ENCODE results near the gene RNU6-1.

The RNU6-1 gene

GRCh38 chr15:67857220-67857619, 17.4 kb upstream of the RNU6-1 start:
- DNase-seq (ENCODE audit: low spot score) = no peak

GRCh38 chr15:67855842-67856241, 16.0 kb upstream of the RNU6-1 start:
- DNase-seq (ENCODE audit: low spot score) = no peak

- no peak for DNase-seq (ENCODE audit: low spot score)
Observed at GRCh38 chr15:67854358-67854757, 14.5 kb upstream of the RNU6-1 start.

- DNase-seq (ENCODE audit: low spot score) = no peak
Observed at GRCh38 chr15:67853454-67853853, 13.6 kb upstream of the RNU6-1 start.

- no peak for DNase-seq (ENCODE audit: low spot score)
Observed at GRCh38 chr15:67852418-67852817, 12.6 kb upstream of the RNU6-1 start.

- no peak for DNase-seq (ENCODE audit: low spot score)
Observed at GRCh38 chr15:67850994-67851571, 11.2 kb upstream of the RNU6-1 start.

GRCh38 chr15:67850336-67850735, 10.5 kb upstream of the RNU6-1 start:
- DNase-seq (ENCODE audit: low spot score) = no peak

- DNase-seq (ENCODE audit: low spot score) = no peak
Observed at GRCh38 chr15:67849538-67849937, 9.7 kb upstream of the RNU6-1 start.

- no peak for DNase-seq (ENCODE audit: low spot score)
Observed at GRCh38 chr15:67845974-67846373, 6.1 kb upstream of the RNU6-1 start.

- no peak for DNase-seq (ENCODE audit: low spot score)
Observed at GRCh38 chr15:67843571-67844387, 3.9 kb upstream of the RNU6-1 start.

- DNase-seq (ENCODE audit: low spot score) = no peak
Observed at GRCh38 chr15:67843092-67843501, 3.3 kb upstream of the RNU6-1 start.

GRCh38 chr15:67841513-67841762, 1.6 kb upstream of the RNU6-1 start:
- DNase-seq (ENCODE audit: low spot score) = no peak

- no peak for DNase-seq (ENCODE audit: low spot score)
Observed at GRCh38 chr15:67840749-67841512, 1.1 kb upstream of the RNU6-1 start.

GRCh38 chr15:67839499-67839928, 331 bp downstream of the RNU6-1 start:
- DNase-seq (ENCODE audit: low spot score) = peak; percentile 44

GRCh38 chr15:67838789-67839332, 984 bp downstream of the RNU6-1 start:
- DNase-seq (ENCODE audit: low spot score) = no peak

- DNase-seq (ENCODE audit: low spot score) = no peak
Observed at GRCh38 chr15:67836955-67837354, 2.9 kb downstream of the RNU6-1 start.

GRCh38 chr15:67836477-67836876, 3.4 kb downstream of the RNU6-1 start:
- peak; percentile 42 for DNase-seq (ENCODE audit: low spot score)

- DNase-seq (ENCODE audit: low spot score) = no peak
Observed at GRCh38 chr15:67836134-67836455, 3.8 kb downstream of the RNU6-1 start.

GRCh38 chr15:67835297-67836133, 4.3 kb downstream of the RNU6-1 start:
- no peak for DNase-seq (ENCODE audit: low spot score)

GRCh38 chr15:67834581-67835296, 5.1 kb downstream of the RNU6-1 start:
- DNase-seq (ENCODE audit: low spot score) = no peak

GRCh38 chr15:67833710-67834511, 5.9 kb downstream of the RNU6-1 start:
- no peak for DNase-seq (ENCODE audit: low spot score)

All from CD4-positive, alpha-beta T cell treated with Interleukin-6 at 100 ng/mL for 8 hours (primary cell).